GM18519 (cell line): Measurements from ENCODE around the gene NIM1K.
"Not testable (repeated sequence)": the region's sequence is repeated elsewhere in the genome, so short reads cannot be mapped to it uniquely, and the experiment has no call there.

Source experiments
- ATAC-seq: cut with Tn5 transposase; IDR thresholded peaks from one replicate; pipeline ENCODE4 v1.9.1; 2021; ENCODE audit warnings: mild to moderate bottlenecking, moderate library complexity; ENCODE audit not compliant: unreplicated experiment, low FRiP score

NIM1K gene

DNA sequence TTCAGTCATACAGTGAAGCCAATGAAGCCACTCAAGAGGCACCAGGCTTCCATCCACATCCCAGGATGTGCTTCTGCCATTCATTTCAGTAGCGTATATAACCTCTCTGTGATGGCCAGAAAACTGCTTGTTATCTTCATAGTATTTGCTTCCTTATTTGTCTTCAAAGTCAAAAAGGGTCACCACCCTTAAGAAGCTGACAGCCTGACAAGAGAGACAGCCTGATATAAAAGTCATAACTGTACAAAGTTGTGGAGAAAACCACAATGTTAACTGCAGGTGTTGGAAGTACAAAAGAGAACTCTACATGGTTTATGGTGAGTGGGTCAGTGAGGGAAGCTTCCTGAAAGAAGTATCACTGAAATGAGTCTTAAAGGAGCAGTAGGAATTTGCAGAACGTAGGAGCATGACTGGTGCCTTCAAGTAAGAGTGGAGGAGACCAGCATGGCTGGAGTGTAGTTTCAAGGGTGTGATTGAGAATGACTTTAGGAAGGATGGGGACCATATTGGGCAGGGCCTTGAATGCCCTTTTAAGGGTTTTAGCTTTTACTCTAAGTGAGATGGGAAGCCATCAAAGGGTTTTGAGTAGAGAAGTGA lies 33.7 kb downstream of the NIM1K start:
- no peak for ATAC-seq

DNA sequence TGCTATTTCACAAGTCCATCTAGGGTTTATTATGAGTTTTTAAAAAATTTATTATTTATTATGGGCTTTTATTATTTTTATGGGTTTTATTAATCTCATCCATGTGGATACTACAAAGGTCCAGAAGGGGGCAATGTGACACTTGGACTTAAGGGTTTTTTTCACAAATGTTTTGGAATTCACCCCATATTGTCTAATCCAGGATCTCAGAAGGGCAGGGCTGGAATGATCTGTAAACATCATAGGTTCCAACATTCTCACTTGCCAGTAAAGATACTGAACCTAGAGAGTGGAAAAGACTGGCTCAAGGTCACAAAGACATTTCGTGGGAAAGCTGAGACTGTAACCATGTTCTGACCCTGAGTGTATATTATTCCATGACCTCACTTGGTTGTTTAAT lies 35.6 kb downstream of the NIM1K start:
- ATAC-seq = no peak

DNA sequence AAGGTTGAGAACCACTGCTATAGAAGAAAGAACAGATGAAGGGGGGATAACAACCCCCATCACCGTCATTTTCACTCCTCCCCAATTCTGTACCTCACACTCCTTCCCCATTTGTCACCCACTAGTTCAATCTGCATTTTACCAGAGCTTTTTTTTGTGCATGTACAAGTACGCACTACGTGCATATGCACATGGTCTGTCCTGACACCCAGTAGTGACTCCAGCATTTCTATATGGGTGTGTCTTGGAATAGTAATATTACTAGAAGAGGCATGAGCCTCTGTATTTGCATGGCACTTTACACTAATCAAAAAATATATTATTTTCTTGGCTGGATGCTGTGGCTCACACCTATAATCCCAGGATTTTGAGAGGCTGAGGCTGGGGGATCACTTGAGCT lies 38.7 kb downstream of the NIM1K start:
- ATAC-seq = no peak

DNA sequence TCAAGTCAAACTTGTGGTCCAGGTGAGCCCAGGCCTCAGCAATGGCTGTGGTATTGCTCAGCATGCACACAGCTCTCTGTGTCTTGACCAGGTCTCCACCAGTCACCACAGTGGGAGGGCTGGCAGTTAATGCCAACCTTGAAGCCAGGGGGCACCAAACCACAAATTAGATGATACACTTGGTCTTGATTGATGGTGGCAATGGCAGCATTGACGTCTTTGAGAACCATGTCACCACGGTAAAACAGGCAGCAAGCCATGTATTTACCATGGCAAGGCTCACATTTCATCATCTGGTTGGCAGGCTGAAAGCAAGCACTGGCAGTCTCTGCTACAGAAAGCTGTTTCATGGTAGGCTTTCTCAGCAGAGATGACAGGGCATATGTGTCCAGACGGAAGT lies 40.0 kb downstream of the NIM1K start:
- ATAC-seq = no peak

DNA sequence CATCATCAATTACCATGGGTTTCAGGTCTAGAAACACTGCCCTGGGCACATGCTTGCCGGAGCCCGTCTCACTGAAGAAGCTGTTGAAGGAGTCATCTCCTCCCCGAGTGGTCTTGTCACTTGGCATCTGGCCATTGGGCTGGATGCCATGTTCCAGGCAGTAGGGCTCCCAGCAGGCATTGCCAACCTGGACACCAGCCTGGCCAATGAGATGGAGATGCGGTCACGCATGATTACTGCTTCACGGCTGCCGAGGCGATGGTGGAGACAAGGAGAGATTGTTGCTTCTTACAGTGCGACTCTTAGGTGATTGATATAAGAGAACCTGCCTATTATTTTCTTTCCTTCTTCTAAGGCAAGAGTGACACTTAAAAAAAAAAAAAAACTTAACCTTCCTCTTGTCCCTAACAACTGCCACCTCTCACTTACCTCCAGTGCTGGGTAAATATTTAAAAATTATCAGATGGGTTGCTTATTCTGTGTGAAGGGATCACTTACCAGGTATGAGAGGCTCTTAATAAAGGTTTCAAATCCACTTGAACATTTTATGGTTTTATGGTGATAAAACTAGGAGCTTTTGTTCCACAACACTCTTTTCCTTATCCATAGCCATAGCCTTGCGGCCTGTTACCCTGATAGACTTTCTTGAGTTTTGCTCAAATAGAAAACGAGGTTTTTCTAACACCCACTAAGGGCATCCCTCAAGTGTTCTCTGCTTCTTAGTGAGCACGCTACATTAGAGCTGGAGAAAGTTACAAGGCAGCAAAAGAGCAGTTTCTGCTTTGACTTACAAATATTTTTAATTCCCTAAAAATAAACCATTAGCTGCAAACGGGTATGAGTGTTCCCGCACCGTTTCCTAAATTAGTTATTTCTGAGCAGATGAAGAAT lies 41.2 kb downstream of the NIM1K start:
- no peak for ATAC-seq

DNA sequence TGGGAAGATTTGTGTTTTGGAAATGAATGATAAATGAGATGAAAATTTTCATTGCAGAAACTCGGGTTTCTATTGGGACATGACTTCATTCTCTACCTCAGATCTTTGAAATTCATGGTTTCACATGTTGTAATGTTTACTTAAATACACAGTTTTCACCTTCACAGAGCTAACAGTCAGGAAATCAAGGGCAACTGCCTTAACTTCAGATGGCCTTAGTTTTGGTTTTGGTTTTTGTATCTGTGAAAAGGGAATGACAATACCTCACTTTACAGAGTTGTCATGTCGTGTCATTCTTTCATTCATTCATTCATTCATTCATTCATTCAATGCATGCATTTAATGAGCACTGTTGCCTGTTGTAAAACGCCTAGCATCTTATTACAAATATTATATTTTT lies 41.9 kb downstream of the NIM1K start:
- peak; percentile 61 for ATAC-seq

DNA sequence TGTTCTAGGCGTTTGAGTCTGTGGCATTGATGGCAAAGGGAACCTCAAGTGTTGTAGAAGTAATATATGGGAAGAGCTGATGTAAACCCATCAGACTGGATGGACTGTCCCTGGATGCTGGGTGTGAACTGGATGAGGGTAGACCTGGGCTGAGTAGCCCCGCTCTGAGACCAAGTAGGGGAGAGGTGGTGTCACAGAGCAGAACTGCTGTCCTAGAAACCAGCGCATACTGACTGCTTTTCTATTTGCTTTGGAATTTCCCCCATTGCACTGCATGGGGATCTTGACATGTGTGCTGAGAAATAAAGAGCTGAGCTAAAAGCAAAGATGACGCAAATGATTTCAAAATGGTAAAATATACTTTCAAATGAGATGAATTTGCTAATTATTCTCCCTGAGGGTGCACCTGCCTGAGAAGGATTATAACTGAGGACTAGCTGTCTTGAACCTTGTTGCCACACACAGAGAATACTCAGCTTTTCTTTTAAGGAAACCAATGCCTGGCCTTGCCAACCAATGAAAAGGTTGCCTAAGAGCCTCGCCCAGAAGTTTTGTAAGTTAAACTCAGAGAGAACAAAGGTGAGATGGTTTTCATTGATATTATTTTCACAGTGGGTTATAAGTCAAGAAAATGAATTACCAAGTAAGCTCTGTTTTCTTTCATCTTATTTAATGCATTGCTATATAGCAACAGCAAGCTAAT lies 44.8 kb downstream of the NIM1K start:
- ATAC-seq = no peak

DNA sequence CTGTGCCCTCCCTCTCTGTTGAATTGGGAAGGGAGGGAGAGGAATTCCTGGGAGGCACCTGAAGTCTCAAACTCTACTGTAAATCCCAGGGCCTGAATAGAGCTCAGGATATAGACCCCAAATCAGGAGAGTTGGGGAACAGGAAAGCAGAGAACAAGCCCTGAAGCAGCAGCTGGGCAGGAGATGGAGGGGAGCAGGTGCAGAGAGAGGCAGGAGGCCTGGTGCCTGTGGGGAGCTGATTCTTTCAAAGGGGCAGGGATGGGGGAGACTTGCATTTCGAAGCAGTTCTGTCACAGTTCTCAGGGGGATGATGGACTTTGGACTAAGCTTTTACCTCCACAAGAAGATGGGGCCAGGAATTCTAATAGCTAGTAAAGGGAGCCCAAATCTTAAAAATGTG lies 50.2 kb downstream of the NIM1K start:
- ATAC-seq = no peak

DNA sequence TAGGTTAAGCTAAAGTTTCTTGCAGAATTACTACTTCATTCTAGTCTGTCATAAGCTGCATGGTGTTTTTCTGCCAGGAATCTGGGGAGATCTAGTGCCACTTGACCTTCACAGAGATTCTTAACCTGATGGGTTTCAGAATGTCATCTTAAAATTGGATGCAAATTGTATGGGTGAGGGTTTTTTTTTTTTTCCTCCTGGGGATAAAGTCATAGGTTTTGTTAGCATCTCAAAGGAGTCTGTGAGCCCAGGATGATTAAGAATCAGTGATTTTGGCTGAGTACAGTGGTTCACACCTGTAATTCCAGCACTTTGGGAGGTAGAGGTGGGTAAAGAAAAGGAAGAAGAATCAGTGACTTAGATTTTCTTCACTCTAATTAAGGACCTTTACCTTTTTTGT lies 51.2 kb downstream of the NIM1K start:
- no peak for ATAC-seq

DNA sequence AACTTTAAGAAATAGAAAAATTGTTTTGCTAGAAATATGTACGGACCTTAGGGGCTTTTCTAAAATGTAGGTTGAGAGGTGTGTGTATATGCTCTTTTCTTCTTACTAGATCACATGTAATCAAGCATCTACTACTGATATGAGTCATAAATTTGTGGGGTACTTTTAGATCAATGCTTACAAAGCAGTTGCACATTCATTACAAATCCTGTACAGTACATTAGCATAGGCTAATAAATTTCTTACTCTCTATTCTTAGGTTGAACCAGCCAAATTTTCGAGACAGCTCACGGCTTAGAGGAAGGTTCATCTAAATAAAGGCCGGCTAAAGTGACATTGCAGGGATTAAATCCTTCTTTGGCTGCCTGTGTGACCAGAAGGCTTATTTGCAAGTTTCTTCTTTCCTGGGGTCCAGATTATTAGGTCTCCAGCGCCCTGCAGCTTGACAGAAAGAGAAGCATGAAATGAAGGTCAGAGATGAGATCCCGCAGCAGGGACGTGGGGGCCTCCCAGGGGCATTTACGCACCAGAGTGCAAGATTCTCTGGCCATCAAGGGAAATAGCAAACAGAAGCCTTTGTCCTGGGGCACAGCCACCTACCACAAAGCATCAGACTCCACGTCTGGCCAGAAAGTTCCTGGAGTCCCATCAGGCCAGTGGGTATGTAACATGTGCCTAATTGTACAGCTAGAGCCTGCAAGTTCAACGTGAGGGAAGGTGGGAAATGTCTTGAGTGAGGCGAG lies 53.0 kb downstream of the NIM1K start:
- peak; percentile 96 for ATAC-seq

DNA sequence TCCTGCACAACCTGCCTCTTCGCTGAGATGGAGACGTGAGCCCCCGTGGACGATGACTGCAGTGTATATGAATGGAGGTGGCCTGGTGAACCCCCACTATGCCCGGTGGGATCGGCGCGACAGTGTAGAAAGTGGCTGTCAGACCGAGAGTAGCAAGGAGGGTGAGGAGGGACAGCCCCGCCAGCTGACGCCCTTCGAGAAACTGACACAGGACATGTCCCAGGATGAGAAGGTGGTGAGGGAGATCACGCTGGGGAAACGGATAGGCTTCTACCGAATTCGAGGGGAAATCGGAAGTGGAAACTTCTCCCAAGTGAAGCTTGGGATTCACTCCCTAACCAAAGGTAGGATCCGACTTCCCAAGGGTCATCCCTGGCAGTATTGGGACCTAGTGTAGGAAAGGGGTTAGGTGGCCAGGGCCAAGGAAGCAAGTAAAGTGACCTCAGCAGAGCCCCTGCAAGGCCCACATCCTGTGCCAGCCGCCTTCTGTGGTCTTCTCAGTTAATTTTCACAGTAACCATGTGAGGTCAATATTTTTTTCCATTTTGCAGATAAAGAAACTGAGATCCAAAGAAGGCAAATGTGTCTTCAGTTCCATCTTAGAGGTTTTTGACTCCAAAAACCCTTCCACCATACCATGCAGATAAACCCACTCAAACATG lies 53.8 kb downstream of the NIM1K start:
- ATAC-seq = no peak

DNA sequence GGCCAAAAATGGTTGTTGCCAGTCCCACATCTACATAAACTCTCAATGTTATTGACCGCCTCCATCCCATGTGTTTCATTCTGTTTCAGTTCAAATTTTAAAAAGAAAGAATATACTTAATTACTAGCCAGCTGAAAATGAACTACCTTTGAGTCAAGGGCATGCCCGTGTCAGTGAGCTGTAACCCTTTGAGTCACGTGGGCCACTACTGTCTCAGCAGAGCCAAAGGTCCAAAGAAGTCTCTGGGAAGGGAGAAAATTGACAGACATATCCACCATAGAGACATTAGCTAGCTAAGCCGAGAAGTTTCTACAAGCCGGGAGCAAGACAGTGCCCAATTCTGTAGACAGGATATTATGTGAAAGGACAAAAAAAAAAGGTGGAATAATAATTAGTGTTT lies 59.7 kb downstream of the NIM1K start:
- ATAC-seq = no peak

DNA sequence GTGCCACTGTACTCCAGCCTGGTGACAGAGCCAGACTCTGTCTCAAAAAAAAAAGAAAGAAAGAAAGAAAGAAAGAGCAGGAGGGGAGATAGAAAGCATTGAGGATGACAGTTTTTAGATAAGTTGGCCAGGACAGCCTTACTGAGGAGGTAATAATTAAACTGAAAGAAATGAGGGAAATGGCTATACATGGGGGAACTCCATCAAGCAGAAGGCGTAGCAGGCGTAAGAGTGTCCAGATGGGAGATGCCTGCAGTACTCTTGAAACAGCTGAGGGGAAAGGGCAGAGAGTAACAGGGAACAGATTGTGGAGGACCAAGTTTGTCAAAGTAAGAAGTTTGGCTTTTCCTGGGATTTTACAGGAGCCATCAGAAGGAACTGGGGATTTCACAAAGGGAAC lies 63.7 kb downstream of the NIM1K start:
- ATAC-seq = no peak

DNA sequence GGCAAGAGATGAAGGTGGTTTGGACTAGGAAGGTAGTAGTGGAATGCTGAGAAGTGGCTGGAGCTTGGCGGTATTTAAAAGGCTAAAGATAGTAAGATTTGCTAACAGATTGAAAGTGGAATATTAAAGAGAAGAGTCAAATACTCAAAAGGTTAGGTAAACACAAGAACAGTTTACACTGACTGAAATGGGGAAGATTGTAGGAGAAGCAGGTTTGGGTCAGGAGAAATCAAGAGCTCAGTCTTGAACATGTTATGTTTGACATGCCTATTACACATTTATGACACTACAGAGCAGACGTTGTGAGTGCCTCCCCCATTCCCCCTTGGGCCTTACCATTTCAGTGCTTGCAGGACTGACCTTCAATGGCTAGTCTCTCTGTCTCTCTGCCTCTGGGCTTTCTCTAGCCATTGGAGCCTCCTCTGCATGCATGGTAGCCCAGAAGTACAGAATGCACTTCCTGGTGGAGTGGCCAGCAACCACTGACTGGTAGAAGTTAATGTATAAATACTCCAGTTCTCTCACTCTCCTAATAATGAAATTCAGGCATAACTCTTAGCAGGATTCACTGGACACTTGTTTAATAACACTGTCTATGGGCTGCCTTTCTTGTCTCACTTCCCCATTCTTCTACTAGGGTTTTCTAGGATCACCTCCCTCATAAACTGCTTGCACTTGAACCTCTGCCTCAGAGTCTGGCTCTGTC lies 64.4 kb downstream of the NIM1K start:
- no peak for ATAC-seq

DNA sequence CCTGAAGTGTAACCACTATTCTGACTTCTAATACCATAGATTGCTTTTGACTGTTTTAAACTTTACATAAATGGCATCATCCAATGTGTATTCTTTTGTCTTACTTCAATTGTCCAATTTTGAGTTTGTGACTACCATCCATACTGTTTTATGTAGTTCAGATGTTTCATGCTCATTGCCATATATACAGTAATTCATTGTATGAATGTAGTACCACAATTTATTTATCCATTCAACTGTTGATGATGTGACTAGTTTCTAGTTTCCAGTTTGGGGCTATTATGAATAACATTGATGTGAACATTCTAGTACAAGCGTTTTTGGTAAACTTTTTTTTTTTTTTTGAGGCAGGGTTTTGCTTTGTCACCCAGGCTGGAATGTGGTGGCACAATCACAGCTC lies 66.1 kb downstream of the NIM1K start:
- ATAC-seq = no peak

DNA sequence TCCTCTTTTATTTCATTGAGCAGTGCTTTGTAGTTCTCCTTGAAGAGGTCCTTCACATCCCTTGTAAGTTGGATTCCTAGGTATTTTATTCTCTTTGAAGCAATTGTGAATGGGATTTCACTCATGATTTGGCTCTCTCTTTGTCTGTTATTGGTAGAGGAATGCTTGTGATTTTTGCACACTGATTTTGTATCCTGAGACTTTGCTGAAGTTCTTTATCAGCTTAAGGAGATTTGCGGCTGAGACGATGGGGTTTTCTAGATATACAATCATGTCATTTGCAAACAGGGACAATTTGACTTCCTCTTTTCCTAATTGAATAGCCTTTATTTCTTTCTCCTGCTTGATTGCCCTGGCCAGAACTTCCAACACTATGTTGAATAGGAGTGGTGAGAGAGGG lies 70.2 kb downstream of the NIM1K start:
- ATAC-seq = not testable (repeated sequence)

DNA sequence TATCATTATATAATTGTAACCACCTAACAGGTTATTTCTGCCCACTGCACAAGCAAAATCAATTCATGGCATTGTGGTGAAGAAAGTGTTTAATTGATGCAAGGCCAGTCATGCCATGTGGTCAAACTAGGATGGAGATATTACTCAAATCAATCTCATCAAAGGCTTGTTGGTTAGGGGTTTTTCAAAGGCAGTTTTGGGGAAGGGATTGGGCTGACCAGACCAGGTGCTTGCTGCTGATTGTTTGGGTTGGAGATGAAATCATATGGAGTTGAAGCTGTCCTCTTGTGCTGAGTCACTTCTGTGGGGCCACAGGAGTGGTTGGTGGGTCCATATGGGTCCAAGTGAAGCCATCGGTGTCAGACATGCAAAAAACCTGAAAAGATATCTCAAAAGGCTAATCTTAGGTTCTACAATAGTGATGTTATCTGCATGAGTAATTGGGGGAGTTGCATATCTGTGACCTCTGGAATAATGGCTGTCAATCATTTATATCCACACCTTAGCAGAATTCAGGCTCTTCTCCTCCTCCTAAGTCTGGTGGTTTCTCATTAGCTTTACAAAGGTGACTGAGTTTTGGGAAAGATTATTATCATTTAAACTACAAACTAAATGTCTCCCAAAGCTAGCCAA lies 76.3 kb downstream of the NIM1K start:
- ATAC-seq = peak; percentile 56

DNA sequence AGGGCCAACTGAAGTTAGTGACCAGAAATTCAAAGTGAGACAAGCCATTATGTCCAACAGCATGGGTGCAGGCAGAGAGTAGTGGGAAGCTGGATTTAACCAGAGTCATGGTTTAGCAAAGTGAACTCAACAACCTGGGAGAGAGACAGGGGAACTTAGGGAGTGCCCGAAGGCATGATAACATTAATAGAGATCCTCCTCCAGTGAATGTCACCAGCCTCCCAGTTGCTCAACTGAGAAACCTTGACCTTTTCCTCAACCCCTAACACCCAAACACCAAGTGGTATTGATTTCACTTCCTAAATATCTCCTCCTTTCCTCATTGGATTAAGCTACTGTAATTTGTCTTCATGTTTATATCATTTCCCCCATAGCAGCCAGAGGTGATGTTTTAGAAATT lies 78.6 kb downstream of the NIM1K start:
- ATAC-seq = no peak

DNA sequence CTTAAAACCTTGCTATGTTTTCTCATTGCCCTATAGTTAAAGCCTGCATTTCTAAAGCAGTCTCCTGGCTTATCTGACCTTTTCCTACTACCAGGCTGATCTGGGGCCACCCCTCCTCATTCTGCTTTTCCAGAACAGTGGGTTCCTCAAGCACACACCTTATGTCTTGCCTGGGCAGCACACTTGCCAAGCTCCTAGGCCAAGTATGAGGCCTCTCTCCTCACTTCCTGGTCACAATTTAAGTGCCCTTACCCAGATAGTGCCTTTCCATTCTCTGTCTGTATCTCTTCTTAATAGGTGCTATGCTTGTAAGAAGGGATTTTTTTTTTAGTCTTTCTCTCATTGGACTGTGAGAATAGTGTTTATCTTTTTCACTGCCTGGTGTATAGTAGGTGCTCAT lies 81.5 kb downstream of the NIM1K start:
- no peak for ATAC-seq
